22Rv1 (cell line): ENCODE measurements around the gene TAF3.
"Not testable (repeated sequence)": the region's sequence is repeated elsewhere in the genome, so short reads cannot be mapped to it uniquely, and the experiment has no call there.

Experiments
- H3K27ac ChIP-seq: fragments of 450-650 bp; 2 replicates; pipeline ENCODE4 v1.5.1; 2017
- CTCF ChIP-seq: fragments of 450-650 bp; IDR thresholded peaks from 2 replicates; pipeline ENCODE4 v1.5.1; 2017; ENCODE audit warnings: mild to moderate bottlenecking
- ZFX ChIP-seq: fragments of 450-650 bp; IDR thresholded peaks from 2 replicates; pipeline ENCODE4 v1.6.1; 2017; ENCODE audit warnings: antibody characterized with exemption, borderline replicate concordance

Gene TAF3

GRCh38 chr10:7818295-7819120, at the start of gene TAF3:
TAF3 (plus strand) TSS chr10:7818505; CDS start chr10:7818710, 205 bp downstream.
- no peak for TF ChIP-seq CTCF
- TF ChIP-seq ZFX: no peak
- H3K27ac ChIP-seq: peak within 1 kb of the TSS; percentile 48

GRCh38 chr10:7773845-7774801, 44.2 kb upstream of the TAF3 start:
- TF ChIP-seq CTCF (no peak), ZFX (no peak)
- peak overlapping the region; percentile 49 for H3K27ac ChIP-seq

- TF ChIP-seq CTCF (no peak), ZFX (no peak)
These were observed 41.5 kb upstream of the TAF3 start for GRCh38 chr10:7776777-7777176.

GRCh38 chr10:7782194-7782593, 36.1 kb upstream of the TAF3 start:
- H3K27ac ChIP-seq: not testable (repeated sequence)

More at GRCh38 chr10:7776777-7777176, 41.5 kb upstream of the TAF3 start:
- H3K27ac ChIP-seq: no peak overlapping the region

GRCh38 chr10:7786430-7786829, 31.9 kb upstream of the TAF3 start:
- no peak overlapping the region for H3K27ac ChIP-seq
- TF ChIP-seq CTCF: no peak
- TF ChIP-seq ZFX: no peak

- no peak for TF ChIP-seq ZFX
- TF ChIP-seq CTCF: no peak
These were observed 31.0 kb upstream of the TAF3 start for GRCh38 chr10:7787150-7787856.

GRCh38 chr10:7787857-7788638, 30.3 kb upstream of the TAF3 start, which contains the start of the genes ATP5F1C and KIN:
ATP5F1C (plus strand) TSS chr10:7788177; CDS start chr10:7788208, 31 bp downstream.
KIN (minus strand) TSS chr10:7787993; CDS start chr10:7787933, 60 bp downstream.
- TF ChIP-seq ZFX (no peak), CTCF (no peak)
- peak within 1 kb of the TSS; percentile 80 for H3K27ac ChIP-seq

More at GRCh38 chr10:7787150-7787856, 31.0 kb upstream of the TAF3 start:
- peak overlapping the region; percentile 80 for H3K27ac ChIP-seq
